ENCODE measurements around the gene TMEM248. TPM values are rescaled to one million over a fixed set of nuclear protein-coding genes. Genes with fewer than 3 reads are reported as not detected.

The TMEM248 gene
- total RNA-seq, 3 donors from 2014 or later, result 101 to 130 (median 111) TPM

DNA sequence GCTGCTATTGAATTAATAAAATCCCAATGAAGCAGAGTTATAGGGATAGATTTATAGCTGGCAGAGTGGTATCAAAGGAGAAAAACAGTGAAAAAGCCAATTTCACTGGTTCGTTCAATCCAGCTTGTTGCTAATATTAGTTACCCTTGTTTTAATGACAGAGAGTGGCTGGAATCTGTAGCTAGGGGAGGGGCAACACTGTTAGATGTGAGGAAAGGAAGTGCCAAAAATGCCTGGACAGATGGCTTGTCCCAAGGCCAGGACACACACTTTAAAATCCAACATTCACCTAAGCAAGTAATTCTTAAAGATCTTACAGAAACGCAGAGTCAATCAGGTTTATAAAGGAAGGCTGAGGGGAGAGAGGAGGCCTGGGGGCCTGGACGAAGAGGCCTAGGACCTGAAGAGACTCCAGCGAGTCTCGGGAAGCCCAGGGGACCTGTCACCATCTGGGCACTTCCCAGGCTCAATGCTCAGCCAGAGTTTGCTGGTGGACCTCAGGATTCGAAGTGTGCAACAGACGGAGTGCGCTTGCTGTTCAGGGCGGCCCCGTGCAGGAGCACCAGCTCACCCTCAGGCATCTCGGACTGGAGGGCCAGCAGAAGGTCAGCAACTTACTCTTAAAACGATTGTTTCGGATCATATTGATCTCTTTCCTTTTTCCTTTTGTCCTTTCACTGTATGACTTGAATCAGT is 36.7 kb downstream of the TMEM248 start:
- H3K36me3 ChIP-seq (ENCODE audit: low read depth), result peaks cover 3% of the 10 kb centered on the region
- TF ChIP-seq, protein P1, sequence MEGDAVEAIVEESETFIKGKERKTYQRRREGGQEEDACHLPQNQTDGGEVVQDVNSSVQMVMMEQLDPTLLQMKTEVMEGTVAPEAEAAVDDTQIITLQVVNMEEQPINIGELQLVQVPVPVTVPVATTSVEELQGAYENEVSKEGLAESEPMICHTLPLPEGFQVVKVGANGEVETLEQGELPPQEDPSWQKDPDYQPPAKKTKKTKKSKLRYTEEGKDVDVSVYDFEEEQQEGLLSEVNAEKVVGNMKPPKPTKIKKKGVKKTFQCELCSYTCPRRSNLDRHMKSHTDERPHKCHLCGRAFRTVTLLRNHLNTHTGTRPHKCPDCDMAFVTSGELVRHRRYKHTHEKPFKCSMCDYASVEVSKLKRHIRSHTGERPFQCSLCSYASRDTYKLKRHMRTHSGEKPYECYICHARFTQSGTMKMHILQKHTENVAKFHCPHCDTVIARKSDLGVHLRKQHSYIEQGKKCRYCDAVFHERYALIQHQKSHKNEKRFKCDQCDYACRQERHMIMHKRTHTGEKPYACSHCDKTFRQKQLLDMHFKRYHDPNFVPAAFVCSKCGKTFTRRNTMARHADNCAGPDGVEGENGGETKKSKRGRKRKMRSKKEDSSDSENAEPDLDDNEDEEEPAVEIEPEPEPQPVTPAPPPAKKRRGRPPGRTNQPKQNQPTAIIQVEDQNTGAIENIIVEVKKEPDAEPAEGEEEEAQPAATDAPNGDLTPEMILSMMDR (IDR thresholded peaks at IDR 0.05), result no peak
- intact Hi-C loops (cut with DNase I, micrococcal nuclease), result no loop called here
- no peaks in the 10 kb centered on the region for H3K4me1 ChIP-seq (ENCODE audit: low read depth)
- H3K4me3 ChIP-seq, result no peak overlapping the region
- H3K9me3 ChIP-seq, result no peaks in the 10 kb centered on the region
- ATAC-seq, result no peak
- DNase-seq, result no peak

DNA sequence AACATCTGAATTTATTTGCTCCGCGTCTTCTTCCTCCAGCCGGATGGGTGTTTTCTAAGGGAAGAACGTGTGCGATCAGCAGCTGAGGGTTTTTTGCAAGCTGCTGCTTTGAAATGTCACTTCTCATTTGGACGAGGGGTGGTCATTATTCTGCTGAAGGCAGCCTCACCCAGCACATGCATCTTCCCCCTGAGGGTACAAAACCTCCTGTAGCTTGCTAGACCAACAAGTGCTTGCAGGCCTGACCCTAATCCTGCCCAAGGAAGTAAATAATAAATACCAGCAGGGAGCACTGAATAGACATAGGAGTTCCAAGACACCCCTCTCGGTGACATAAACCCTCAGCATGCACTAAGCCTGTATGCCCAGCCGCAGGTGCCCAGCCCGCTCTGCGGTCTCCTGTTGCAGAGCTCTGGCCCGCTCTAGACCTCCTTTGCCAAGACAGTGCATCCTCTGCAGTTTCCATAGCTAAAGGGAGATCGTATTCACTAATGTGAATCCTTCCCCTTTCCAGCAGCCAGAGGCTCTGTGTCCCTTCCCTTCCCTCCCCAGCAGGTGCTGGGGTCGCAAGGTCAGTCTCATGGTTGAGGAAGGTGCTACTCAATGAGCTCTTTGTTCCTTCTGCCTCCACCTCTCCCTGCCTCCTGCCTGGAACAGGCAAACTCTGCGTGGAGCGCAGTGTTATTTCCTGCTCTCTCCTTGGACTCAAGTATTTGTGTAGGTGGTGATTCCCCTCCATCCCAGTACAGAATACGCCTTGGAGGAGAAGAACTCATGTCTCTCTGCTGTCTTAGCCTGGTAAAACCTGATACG is 37.7 kb downstream of the TMEM248 start:
- DNase-seq (peak in 2 of 3 donors; percentile 30 to 59), ATAC-seq (peak; percentile 93)
- TF ChIP-seq, protein P1 (IDR thresholded peaks at IDR 0.05), result no peak
- Histone ChIP-seq H3K9me3 (no peaks in the 10 kb centered on the region), H3K4me1 (ENCODE audit: low read depth) (no peaks in the 10 kb centered on the region), H3K36me3 (ENCODE audit: low read depth) (no peaks in the 10 kb centered on the region), H3K4me3 (no peak overlapping the region)
- intact Hi-C loops (cut with DNase I, micrococcal nuclease), result no loop called here

DNA sequence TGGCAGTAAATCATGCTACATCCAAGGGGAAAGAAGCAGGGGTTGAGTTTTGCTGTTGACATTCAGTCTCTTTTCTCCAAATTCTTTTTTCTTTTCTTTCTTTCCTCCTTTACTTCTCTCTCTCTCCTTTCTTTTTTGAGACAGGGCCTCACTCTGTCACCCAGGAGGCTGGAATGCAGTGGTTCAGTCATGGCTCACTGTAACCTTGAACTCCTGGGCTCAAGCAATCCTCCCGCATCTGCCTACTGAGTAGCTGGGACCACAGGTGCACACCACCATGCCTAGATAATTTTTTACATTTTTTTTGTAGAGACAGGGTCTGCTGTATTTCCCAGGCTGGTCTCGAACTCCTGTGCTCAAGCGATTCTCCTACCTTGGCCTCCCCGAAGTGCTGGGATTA is 39.2 kb downstream of the TMEM248 start:
- Histone ChIP-seq H3K4me3 (no peak overlapping the region), H3K9me3 (no peaks in the 10 kb centered on the region), H3K4me1 (ENCODE audit: low read depth) (no peaks in the 10 kb centered on the region), H3K36me3 (ENCODE audit: low read depth) (no peaks in the 10 kb centered on the region)
- no peak for DNase-seq
- no peak for ATAC-seq
- intact Hi-C loops (cut with DNase I, micrococcal nuclease), result no loop called here
- TF ChIP-seq, protein P1 (IDR thresholded peaks at IDR 0.05), result no peak

DNA sequence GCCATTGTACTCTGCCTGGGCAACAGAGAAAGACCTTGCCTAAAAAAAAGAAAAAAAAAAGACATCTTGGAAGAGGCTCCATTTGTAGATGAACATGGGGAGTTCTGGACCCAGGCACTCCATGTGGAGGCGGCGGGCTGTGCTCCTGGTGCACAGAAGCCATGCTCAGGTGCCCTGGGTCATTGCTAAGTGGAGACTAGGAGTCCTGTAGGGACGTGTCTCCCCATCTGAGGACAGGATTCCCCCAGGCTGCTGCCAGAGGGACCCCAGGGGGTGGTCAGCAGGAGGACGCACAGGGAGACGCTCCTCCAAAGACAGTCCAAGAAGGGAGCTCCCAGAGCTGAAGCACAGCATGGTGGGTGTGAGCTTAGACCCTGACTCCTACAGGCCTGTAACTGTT is 40.1 kb downstream of the TMEM248 start:
- TF ChIP-seq, protein P1 (IDR thresholded peaks at IDR 0.05), result no peak
- DNase-seq (no peak), ATAC-seq (no peak)
- intact Hi-C loops (cut with DNase I, micrococcal nuclease), result no loop called here
- H3K9me3 ChIP-seq, result no peaks in the 10 kb centered on the region
- no peaks in the 10 kb centered on the region for H3K4me1 ChIP-seq (ENCODE audit: low read depth)
- no peaks in the 10 kb centered on the region for H3K36me3 ChIP-seq (ENCODE audit: low read depth)
- no peak overlapping the region for H3K4me3 ChIP-seq

DNA sequence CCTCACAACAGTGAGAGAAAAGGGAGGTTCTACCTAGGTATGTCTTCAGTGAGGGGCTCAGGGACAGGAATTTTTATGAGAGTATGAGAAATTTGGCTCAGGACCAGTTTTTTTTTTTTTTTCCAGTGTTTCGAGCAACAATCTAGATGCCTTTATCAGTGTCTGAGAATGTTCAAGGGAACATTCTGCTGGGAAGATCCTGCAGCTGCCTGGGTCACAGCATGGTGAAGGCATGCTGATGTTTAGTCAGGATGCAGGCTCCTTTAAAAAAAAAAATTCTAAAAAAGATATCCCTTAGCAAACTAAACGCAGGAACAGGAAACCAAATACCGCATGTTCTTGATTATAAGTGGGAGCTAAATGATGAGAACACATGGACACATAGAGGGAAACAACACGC is 43.4 kb downstream of the TMEM248 start:
- no peaks in the 10 kb centered on the region for H3K9me3 ChIP-seq
- H3K4me1 ChIP-seq (ENCODE audit: low read depth), result no peaks in the 10 kb centered on the region
- ATAC-seq (no peak), DNase-seq (no peak)
- intact Hi-C loops (cut with DNase I, micrococcal nuclease), result no loop called here
- H3K4me3 ChIP-seq, result no peak overlapping the region
- TF ChIP-seq, protein P1 (IDR thresholded peaks at IDR 0.05), result no peak
- H3K36me3 ChIP-seq (ENCODE audit: low read depth), result no peaks in the 10 kb centered on the region
